BE2C (cell line): ENCODE data around the gene PARP1.

Experiments
- DNase-seq: peaks from one replicate; pipeline ENCODE4 v3.0.0-alpha.2; 2020
- H3K27me3 ChIP-seq: fragments of 250-450 bp; sonication (Bioruptor Pico); 2 replicates; pipeline ENCODE4 v1.5.1; 2020; ENCODE audit warnings: mild to moderate bottlenecking
- H3K36me3 ChIP-seq: fragments of 250-450 bp; sonication (Bioruptor Pico); 2 replicates; pipeline ENCODE4 v1.5.1; 2020; ENCODE audit warnings: mild to moderate bottlenecking
- H3K4me1 ChIP-seq: fragments of 250-450 bp; sonication (Bioruptor Pico); 2 replicates; pipeline ENCODE4 v1.5.1; 2020
- H3K4me3 ChIP-seq: 2 replicates; pipeline ENCODE4 v1.5.1; 2011; ENCODE audit warnings: low read depth, low read length
- H3K9me3 ChIP-seq: fragments of 250-450 bp; sonication (Bioruptor Pico); 2 replicates; pipeline ENCODE4 v1.5.1; 2020
- TF ChIP-seq, protein P1 (sequence below): IDR thresholded peaks from 2 replicates; pipeline ENCODE4 v1.5.1; 2012; ENCODE audit warnings: mild to moderate bottlenecking, low read depth, low read length

PARP1 gene

DNA sequence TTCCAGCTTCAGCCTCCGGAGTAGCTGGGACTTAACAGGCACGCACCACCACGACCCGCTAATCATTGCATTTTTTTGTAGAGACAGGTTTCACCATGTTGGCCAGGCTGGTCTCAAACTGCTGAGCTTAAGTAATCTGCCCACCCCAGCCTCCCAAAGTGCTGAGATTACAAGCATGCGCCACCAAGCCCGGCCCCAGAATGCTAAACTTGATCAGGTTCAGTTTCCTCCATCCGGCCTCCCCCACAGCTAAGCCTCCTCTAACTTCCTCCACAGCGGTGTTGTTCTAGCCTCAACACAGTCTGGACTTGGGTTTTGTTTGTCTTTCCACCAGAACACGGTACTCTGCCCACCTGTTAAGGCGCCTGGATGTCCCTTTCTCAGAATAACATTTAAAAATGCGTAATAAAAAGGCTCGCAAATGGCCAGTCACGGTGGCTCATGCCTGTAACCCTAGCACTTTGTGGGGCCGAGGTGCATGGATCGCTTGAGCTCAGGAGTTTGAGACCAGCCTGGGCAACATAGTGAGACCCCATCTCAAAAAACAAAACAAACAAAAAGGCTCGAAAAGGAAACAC, 2.4 kb downstream of the PARP1 start:
- peak overlapping the region; percentile 87 for H3K4me3 ChIP-seq
- no peaks in the 10 kb centered on the region for H3K9me3 ChIP-seq
- TF ChIP-seq, protein P1, sequence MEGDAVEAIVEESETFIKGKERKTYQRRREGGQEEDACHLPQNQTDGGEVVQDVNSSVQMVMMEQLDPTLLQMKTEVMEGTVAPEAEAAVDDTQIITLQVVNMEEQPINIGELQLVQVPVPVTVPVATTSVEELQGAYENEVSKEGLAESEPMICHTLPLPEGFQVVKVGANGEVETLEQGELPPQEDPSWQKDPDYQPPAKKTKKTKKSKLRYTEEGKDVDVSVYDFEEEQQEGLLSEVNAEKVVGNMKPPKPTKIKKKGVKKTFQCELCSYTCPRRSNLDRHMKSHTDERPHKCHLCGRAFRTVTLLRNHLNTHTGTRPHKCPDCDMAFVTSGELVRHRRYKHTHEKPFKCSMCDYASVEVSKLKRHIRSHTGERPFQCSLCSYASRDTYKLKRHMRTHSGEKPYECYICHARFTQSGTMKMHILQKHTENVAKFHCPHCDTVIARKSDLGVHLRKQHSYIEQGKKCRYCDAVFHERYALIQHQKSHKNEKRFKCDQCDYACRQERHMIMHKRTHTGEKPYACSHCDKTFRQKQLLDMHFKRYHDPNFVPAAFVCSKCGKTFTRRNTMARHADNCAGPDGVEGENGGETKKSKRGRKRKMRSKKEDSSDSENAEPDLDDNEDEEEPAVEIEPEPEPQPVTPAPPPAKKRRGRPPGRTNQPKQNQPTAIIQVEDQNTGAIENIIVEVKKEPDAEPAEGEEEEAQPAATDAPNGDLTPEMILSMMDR, result no peak
- peaks cover 7% of the 10 kb centered on the region for H3K4me1 ChIP-seq
- DNase-seq, result no peak
- peaks cover 27% of the 10 kb centered on the region for H3K36me3 ChIP-seq
- H3K27me3 ChIP-seq, result no peaks in the 10 kb centered on the region

DNA sequence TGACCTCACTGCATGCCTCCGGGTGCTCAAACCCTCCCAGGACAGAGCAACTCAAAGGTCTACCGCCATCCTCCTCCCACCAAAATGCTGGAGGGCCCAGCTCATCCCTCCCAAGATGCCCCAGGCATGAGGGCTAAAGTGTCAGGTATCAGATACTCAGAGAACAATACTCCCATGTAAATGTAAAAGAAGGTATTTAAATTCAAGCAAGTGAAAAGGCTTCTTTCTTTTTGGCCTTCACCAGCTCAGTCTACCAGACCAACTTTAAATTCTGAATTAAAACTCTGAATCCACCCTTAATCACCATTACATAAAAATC, 3.0 kb downstream of the PARP1 start:
- TF ChIP-seq, protein P1, result no peak
- H3K4me3 ChIP-seq, result no peak overlapping the region
- H3K4me1 ChIP-seq, result peaks cover 7% of the 10 kb centered on the region
- no peaks in the 10 kb centered on the region for H3K9me3 ChIP-seq
- H3K27me3 ChIP-seq, result no peaks in the 10 kb centered on the region
- H3K36me3 ChIP-seq, result peaks cover 33% of the 10 kb centered on the region
- no peak for DNase-seq

DNA sequence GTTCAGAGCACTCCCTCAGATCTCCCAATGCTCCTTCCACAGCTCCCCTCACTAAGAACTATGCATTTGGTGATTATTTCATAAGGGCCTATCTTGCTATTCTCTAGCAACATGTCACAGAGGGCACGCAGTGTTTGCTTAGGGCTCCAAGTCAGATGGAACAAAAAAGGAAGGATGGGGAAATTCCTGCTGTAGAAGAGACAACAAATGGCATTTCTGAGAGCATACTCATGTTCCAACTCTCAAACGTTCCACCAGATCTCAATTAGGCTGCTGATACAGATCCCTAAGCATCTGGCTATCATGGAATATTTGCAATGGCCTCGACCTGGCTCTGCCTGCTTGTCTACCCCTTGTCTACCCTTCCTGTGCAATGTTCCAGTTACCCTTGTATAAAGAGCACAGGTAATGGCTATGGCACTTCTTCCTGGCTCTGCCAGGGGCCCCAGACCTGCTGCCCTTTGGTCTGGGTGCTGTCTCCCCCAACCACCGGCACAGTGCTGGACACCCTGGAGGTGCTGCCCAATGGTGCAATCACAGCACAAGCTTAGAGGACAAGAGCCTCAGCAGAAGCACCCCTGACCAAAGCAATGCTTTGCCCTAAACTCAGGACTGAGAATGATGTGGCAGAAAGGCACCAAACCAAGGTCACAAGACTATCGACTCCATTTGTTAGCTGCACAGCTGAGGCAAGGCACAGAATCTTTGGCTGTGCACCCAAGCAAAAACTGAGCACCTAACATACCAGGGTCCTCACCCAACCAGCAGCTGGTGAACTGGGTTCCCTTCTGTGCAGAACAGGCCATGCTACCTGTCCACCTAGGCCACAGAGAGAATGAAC, 3.6 kb downstream of the PARP1 start:
- TF ChIP-seq, protein P1, result no peak
- Histone ChIP-seq H3K4me3 (no peak overlapping the region), H3K9me3 (no peaks in the 10 kb centered on the region), H3K36me3 (peaks cover 39% of the 10 kb centered on the region), H3K4me1 (peaks cover 7% of the 10 kb centered on the region), H3K27me3 (no peaks in the 10 kb centered on the region)
- no peak for DNase-seq

DNA sequence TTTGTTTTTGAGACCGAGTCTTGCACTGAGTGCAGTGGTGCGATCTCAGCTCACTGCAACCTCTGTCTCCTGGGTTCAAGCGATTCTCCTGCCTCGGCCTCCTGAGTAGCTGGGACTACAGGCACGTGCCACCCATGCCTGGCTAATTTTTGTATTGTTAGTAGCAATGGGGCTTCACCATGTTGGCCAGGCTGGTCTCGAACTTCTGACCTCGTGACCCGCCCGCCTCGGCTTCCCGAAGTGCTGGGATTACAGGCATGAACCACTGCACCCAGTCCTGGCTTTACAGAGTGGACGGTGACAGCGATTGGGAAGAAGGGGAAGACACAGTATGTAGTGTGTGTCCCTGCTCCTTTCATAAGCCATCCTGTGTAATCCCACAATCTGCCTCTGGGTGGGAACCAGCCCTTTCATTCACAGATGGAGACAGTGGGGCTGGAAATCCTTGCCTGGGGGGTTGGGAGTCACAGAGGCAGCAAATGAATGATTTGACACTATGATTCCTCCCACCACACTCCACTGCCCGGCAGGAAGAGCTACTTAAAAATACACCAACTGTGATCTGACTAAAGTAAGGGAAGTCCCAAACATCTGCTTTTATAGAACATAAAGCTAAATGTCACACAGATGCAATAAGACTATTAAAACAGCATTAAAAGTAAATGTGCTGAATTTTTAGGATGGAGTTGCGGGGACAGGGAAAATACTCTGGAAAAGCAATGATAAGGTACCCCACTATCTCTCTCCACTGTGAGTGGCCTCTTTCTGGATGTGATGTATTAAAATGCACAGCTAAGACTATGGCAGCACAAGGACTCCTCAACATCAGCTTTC, 4.5 kb downstream of the PARP1 start:
- no peaks in the 10 kb centered on the region for H3K9me3 ChIP-seq
- H3K4me1 ChIP-seq, result peaks cover 7% of the 10 kb centered on the region
- no peak overlapping the region for H3K4me3 ChIP-seq
- H3K36me3 ChIP-seq, result peaks cover 45% of the 10 kb centered on the region
- DNase-seq, result no peak
- no peaks in the 10 kb centered on the region for H3K27me3 ChIP-seq
- TF ChIP-seq, protein P1, result peak; percentile 48

DNA sequence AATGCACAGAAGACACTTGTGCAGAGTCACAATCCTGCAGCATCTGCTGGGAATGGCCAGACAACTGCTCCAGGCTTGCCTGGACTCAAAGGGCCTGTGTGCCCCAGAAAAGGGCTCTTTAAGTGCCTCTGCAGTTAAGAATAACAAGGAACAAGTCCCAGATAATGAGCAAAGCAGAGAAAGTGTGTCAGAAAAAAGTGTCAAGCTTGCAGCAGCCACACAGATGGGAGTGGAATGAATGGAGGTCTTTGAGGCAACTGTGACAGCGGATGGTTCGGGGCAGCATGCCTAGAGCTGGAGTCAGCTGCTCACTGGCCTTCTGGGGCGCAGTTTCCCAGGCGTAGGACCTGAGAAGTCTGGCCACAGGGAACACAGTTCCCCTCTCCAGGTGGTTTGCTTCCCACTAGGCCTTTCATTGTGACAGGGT, 5.1 kb downstream of the PARP1 start:
- H3K36me3 ChIP-seq, result peaks cover 49% of the 10 kb centered on the region
- peaks cover 7% of the 10 kb centered on the region for H3K4me1 ChIP-seq
- H3K9me3 ChIP-seq, result no peaks in the 10 kb centered on the region
- no peak for DNase-seq
- H3K4me3 ChIP-seq, result no peak overlapping the region
- H3K27me3 ChIP-seq, result no peaks in the 10 kb centered on the region
- TF ChIP-seq, protein P1, result no peak
